HepG2 (cell line): Measurements from ENCODE around the gene PDLIM7. TPM values are rescaled to one million over a fixed set of nuclear protein-coding genes. Genes with fewer than 3 reads are reported as not detected.

Source experiments
- AKNA ChIP-seq: sonication (generic); formaldehyde crosslinking; IDR thresholded peaks from 2 replicates; pipeline ENCODE4 v1.4.0; 2020; ENCODE audit warnings: missing genetic modification reagents, borderline replicate concordance
- ARID5B ChIP-seq: IDR thresholded peaks from 2 replicates; pipeline ENCODE4 v1.4.0; 2020; ENCODE audit warnings: mild to moderate bottlenecking, missing genetic modification reagents
- EEA1 ChIP-seq: sonication (generic); formaldehyde crosslinking; IDR thresholded peaks from 2 replicates; pipeline ENCODE4 v1.5.1; 2020; ENCODE audit warnings: mild to moderate bottlenecking, missing genetic modification reagents, borderline replicate concordance
- KDM5A ChIP-seq: fragments of 200-600 bp; sonication (generic); IDR thresholded peaks from 2 replicates; pipeline ENCODE4 v1.7.0; 2018; ENCODE audit warnings: antibody characterized with exemption, mild to moderate bottlenecking, low read length, borderline replicate concordance
- SIX1 ChIP-seq: sonication (generic); formaldehyde crosslinking; IDR thresholded peaks from 2 replicates; pipeline ENCODE4 v1.4.0; 2020; ENCODE audit warnings: missing genetic modification reagents, borderline replicate concordance
- SP1 ChIP-seq, 2 experiments: fragments of 450-650 bp in 1 of 2; sonication (generic) in 1 of 2; formaldehyde crosslinking in 1 of 2; IDR thresholded peaks; 2 replicates each; pipeline versions ENCODE4 v1.4.0 to v1.6.1; 2016 to 2020; ENCODE audit warnings: missing genetic modification reagents in 1 of 2
- SRF ChIP-seq: IDR thresholded peaks from 2 replicates; pipeline ENCODE4 v1.6.1; 2011; ENCODE audit warnings: mild to moderate bottlenecking, low read depth, low read length, moderate library complexity
- THYN1 ChIP-seq: sonication (generic); formaldehyde crosslinking; IDR thresholded peaks from 2 replicates; pipeline ENCODE4 v1.8.1; 2023; ENCODE audit warnings: low read depth, mild to moderate bottlenecking, moderate library complexity, missing genetic modification reagents, borderline replicate concordance
- ZKSCAN8 ChIP-seq: IDR thresholded peaks from 2 replicates; pipeline ENCODE4 v1.6.1; 2016; ENCODE audit warnings: borderline replicate concordance, missing genetic modification reagents, missing compliant biosample characterization
- ZNF274 ChIP-seq: sonication (generic); formaldehyde crosslinking; IDR thresholded peaks from 2 replicates; pipeline ENCODE4 v1.5.1; 2020; ENCODE audit warnings: mild to moderate bottlenecking, missing genetic modification reagents
- ZNF580 ChIP-seq: IDR thresholded peaks from 2 replicates; pipeline ENCODE4 v1.6.1; 2016; ENCODE audit warnings: low read depth, borderline replicate concordance
- ZNF672 ChIP-seq: sonication (generic); formaldehyde crosslinking; IDR thresholded peaks from 2 replicates; pipeline ENCODE4 v1.8.1; 2022; ENCODE audit warnings: missing genetic modification reagents
- ZNF687 ChIP-seq: sonication (generic); formaldehyde crosslinking; IDR thresholded peaks from 2 replicates; pipeline ENCODE4 v1.5.1; 2020; ENCODE audit warnings: mild to moderate bottlenecking, missing genetic modification reagents, moderate library complexity
- ZSCAN12 ChIP-seq: sonication (generic); formaldehyde crosslinking; IDR thresholded peaks from 2 replicates; pipeline ENCODE4 v1.9.0; 2021; ENCODE audit warnings: mild to moderate bottlenecking, missing genetic modification reagents
- polyA plus RNA-seq, 8 experiments: library from polyadenylated mRNA; depleted of rRNA in 3 of 8; stranded (reverse) in 7 of 8; unstranded in 1 of 8; fragments of >200 nt; fragmentation: Illumina TruSeq in 4 of 8; extraction: Trizol in 4 of 8; gene quantifications; 2 replicates each; pipeline versions ENCODE4 v1.2.1 to v1.2.3, GENCODE V29; 2011 to 2016; ENCODE audit warnings: low read depth in 4 of 8, missing spikeins in 1 of 8, mixed read lengths in 1 of 8; ENCODE audit not compliant: insufficient read depth in 1 of 8
- total RNA-seq, 5 experiments: library from RNA; depleted of rRNA; stranded (reverse); fragments of >200 nt; fragmentation: Illumina TruSeq; extraction: Trizol; gene quantifications; 2 replicates each; pipeline ENCODE4 v1.2.3, GENCODE V29; 2016; ENCODE audit warnings: low read depth in 1 of 5

PDLIM7 gene
- total and polyA plus RNA-seq, 2 of the 13 experiments (the other 11 are each of a cell fraction or from before 2014, with no cell fraction given): 21.1 to 31.3 TPM

GRCh38 chr5:177500685-177501522 lies 3.5 kb upstream of the PDLIM7 start (continued):
- no peak for TF ChIP-seq EEA1
- no peak for TF ChIP-seq ZKSCAN8 (CRISPR knock-in tag)
- no peak for TF ChIP-seq SRF
- TF ChIP-seq ZNF687 (CRISPR knock-in tag): peak; percentile 57
- TF ChIP-seq SIX1 (CRISPR knock-in tag): 0 out of 2 replicates have a peak, but pooled peaks have one; percentile 17
- TF ChIP-seq ZNF274 (CRISPR knock-in tag): peak; percentile 46; the same call in 1 of the 2 replicates
- no peak for TF ChIP-seq SP1 (IDR thresholded peaks at IDR 0.05)
- TF ChIP-seq SP1 (CRISPR knock-in tag; IDR thresholded peaks at IDR 0.05): no peak
- TF ChIP-seq KDM5A: no peak
- no peak for TF ChIP-seq AKNA (CRISPR knock-in tag)
- no peak for TF ChIP-seq ARID5B (CRISPR knock-in tag)
- TF ChIP-seq ZNF672 (CRISPR knock-in tag): no peak
- TF ChIP-seq ZNF580 (CRISPR knock-in tag): no peak
- TF ChIP-seq THYN1 (CRISPR knock-in tag): no peak
- TF ChIP-seq ZSCAN12 (CRISPR knock-in tag): no peak
